Activated CD8-positive, alpha-beta T cell treated with anti-CD3 and anti-CD28 coated beads for 36 hours (primary cell): ENCODE measurements around the gene SMPD1. TPM values are rescaled to one million over a fixed set of nuclear protein-coding genes. Genes with fewer than 3 reads are reported as not detected.
A peak's percentile ranks its signal among the peaks of the same experiment; 100 is the strongest.

Experiments used
- ATAC-seq: fragments of 200-7000 bp; cut with Tn5 transposase; one replicate; pipeline ENCODE4 v1.10.0; 2021; ENCODE audit warnings: mild to moderate bottlenecking, moderate library complexity
- CTCF ChIA-PET: fragments of 350-600 bp; sonication (Branson Sonifier 250); formaldehyde crosslinking; loops from one replicate; lab custom pipeline; 2021; ENCODE audit warnings: antibody characterized with exemption; lab: Charles Lee
- POLR2A ChIA-PET: fragments of 350-600 bp; sonication (Branson Sonifier 250); formaldehyde crosslinking; loops from one replicate; lab custom pipeline; 2021; ENCODE audit warnings: antibody characterized with exemption; lab: Charles Lee
- DNase-seq: peaks from one replicate; pipeline ENCODE4 v3.0.0-alpha.2; 2020
- H3K27ac Mint-ChIP-seq: one replicate; pipeline ENCODE4 v1.8.0; 2021; ENCODE audit warnings: mild to moderate bottlenecking, mixed read lengths
- H3K27me3 Mint-ChIP-seq: one replicate; pipeline ENCODE4 v1.8.0; 2021; ENCODE audit warnings: mixed read lengths
- H3K36me3 Mint-ChIP-seq: one replicate; pipeline ENCODE4 v1.8.0; 2021; ENCODE audit warnings: low read depth, mixed read lengths
- H3K4me1 Mint-ChIP-seq: one replicate; pipeline ENCODE4 v1.8.0; 2021; ENCODE audit warnings: low read depth, mixed read lengths
- H3K4me3 Mint-ChIP-seq: one replicate; pipeline ENCODE4 v1.8.0; 2021; ENCODE audit warnings: mild to moderate bottlenecking, moderate library complexity, mixed read lengths
- H3K9me3 Mint-ChIP-seq: one replicate; pipeline ENCODE4 v1.8.0; 2021; ENCODE audit warnings: mixed read lengths
- intact Hi-C: fragments of 100-400 bp; cut with micrococcal nuclease; formaldehyde crosslinking; loops from one replicate; pipeline ENCODE4 v1.10.0; 2022
- total RNA-seq, 2 experiments: library from RNA; stranded (reverse); gene quantifications; one replicate each; pipeline ENCODE4 v1.2.3, GENCODE V29; 2021
- TF ChIP-seq, protein P1 (sequence below): fragments of 200-600 bp; IDR thresholded peaks from one replicate; pipeline ENCODE4 v1.8.0; 2022; ENCODE audit warnings: antibody characterized with exemption, mild to moderate bottlenecking

The SMPD1 gene
- total RNA-seq, 2 experiments from 2014 or later = 10.6 to 11.2 TPM

GRCh38 chr11:6405846-6406245 lies 15.6 kb downstream of the SMPD1 start:
- CTCF ChIA-PET = interaction anchor here (1.0 to 1.9 kb wide), 4 partner anchors 10 to 38 kb away, joined by 3 to 6 read pairs (median 4); partner anchors contain the start of gene SMPD1
- peaks cover 11% of the 10 kb centered on the region for H3K36me3 Mint-ChIP-seq
- peaks cover 78% of the 10 kb centered on the region for H3K4me1 Mint-ChIP-seq
- ATAC-seq (no peak), DNase-seq (no peak)
- H3K27me3 Mint-ChIP-seq = no peaks in the 10 kb centered on the region
- no peak overlapping the region for H3K4me3 Mint-ChIP-seq
- H3K9me3 Mint-ChIP-seq = no peaks in the 10 kb centered on the region
- no peak overlapping the region for H3K27ac Mint-ChIP-seq
- intact Hi-C loops = no loop called here
- POLR2A ChIA-PET = interaction anchor here (1.0 to 1.7 kb wide), 5 partner anchors 10 to 37 kb away, joined by 3 to 5 read pairs (median 4); partner anchors contain the start of gene APBB1
- TF ChIP-seq, protein P1, sequence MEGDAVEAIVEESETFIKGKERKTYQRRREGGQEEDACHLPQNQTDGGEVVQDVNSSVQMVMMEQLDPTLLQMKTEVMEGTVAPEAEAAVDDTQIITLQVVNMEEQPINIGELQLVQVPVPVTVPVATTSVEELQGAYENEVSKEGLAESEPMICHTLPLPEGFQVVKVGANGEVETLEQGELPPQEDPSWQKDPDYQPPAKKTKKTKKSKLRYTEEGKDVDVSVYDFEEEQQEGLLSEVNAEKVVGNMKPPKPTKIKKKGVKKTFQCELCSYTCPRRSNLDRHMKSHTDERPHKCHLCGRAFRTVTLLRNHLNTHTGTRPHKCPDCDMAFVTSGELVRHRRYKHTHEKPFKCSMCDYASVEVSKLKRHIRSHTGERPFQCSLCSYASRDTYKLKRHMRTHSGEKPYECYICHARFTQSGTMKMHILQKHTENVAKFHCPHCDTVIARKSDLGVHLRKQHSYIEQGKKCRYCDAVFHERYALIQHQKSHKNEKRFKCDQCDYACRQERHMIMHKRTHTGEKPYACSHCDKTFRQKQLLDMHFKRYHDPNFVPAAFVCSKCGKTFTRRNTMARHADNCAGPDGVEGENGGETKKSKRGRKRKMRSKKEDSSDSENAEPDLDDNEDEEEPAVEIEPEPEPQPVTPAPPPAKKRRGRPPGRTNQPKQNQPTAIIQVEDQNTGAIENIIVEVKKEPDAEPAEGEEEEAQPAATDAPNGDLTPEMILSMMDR = no peak

- ChIA-PET POLR2A (interaction anchor here (0.7 to 1.7 kb wide), 7 partner anchors 8 to 37 kb away, joined by 3 to 5 read pairs (median 3); partner anchors contain the start of gene APBB1), CTCF (interaction anchor here (1.0 to 1.9 kb wide), 3 partner anchors 10 to 37 kb away, joined by 3 to 6 read pairs (median 4); no protein-coding TSS in a partner anchor)
- intact Hi-C loops = no loop called here
- ATAC-seq = no peak
- no peak overlapping the region for H3K4me3 Mint-ChIP-seq
- peaks cover 11% of the 10 kb centered on the region for H3K36me3 Mint-ChIP-seq
- TF ChIP-seq, protein P1 = no peak
- no peaks in the 10 kb centered on the region for H3K27me3 Mint-ChIP-seq
- no peaks in the 10 kb centered on the region for H3K9me3 Mint-ChIP-seq
- peak overlapping the region; percentile 70 for H3K27ac Mint-ChIP-seq
- H3K4me1 Mint-ChIP-seq = peaks cover 76% of the 10 kb centered on the region
- DNase-seq = no peak
Measured at GRCh38 chr11:6406370-6406769, 16.1 kb downstream of the SMPD1 start.

DNA sequence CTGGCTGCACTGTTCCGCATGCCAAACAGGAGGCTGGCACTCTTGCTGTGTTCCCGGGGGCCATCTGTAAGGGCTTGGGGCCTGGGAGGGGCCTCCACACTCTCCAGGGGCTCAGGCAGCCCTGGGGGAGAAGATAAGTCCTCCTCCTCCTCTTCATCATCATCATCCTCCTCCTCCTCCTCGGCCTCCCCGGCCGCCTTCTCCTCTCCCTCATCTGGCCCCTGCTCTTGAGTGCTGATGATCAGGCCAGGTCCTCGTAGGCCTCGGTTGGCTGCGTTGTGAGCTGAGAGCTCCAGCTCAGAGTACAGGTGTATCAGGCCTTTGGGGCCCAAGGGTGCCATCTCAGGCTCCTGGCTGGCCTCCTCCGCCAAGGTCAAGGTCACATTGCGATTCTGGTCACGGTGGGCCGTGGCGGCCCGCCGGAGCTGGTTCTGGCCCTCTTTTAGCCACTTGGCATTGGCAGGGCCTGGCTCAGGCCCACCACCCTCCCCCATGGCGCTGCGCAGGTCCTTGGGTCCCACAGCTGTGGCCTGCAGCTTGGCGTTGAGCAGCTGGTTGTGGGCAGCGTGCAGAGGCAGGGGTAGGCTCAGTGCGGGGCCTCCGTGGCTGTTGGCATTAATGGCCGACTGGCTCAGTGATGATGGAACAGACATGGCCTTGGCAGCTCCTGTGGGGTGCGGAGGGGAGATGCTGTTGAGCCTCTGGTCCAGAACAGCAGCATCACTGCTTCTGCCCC lies 20.6 kb downstream of the SMPD1 start:
- ATAC-seq = no peak
- Mint-ChIP-seq H3K4me1 (peaks cover 48% of the 10 kb centered on the region), H3K36me3 (peaks cover 11% of the 10 kb centered on the region), H3K9me3 (no peaks in the 10 kb centered on the region), H3K4me3 (no peak overlapping the region), H3K27ac (no peak overlapping the region), H3K27me3 (no peaks in the 10 kb centered on the region)
- DNase-seq = no peak
- CTCF ChIA-PET = interaction anchor here (1.0 to 3.1 kb wide), 6 partner anchors 8 to 33 kb away, joined by 3 to 13 read pairs (median 6); partner anchors contain the start of gene APBB1
- POLR2A ChIA-PET = interaction anchor here (0.6 to 1.9 kb wide), 3 partner anchors 8 to 27 kb away, joined by 3 to 13 read pairs (median 3); no protein-coding TSS in a partner anchor
- TF ChIP-seq, protein P1 = no peak
- intact Hi-C loops = no loop called here

DNA sequence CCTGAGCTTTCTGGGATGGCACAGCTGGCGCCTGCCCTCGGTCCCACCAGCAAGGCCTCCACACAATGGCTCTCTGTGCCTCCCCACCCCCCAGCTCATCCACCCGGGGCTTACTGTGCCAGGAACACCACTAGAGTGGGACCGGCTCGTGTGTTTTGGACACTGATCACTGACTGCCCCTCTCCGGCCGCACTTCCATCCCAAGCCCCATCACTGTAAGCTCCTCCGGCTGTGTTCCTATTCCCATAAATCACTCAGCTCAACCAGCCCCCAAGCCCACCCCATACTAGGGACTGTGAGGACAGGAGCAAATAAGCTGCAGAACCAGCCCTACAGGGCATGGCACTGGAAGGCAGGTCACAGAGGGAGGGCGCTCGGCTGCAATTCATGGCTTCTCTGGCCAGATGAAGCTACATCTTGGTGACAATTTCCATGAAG lies 21.3 kb downstream of the SMPD1 start:
- Mint-ChIP-seq H3K9me3 (no peaks in the 10 kb centered on the region), H3K4me3 (no peak overlapping the region), H3K36me3 (peaks cover 11% of the 10 kb centered on the region), H3K4me1 (peaks cover 41% of the 10 kb centered on the region), H3K27me3 (no peaks in the 10 kb centered on the region), H3K27ac (no peak overlapping the region)
- ATAC-seq (no peak), DNase-seq (no peak)
- ChIA-PET CTCF (interaction anchor here (1.3 to 3.1 kb wide), 2 partner anchors 32 to 33 kb away, joined by 6 to 13 read pairs; no protein-coding TSS in a partner anchor), POLR2A (interaction anchor here (1.0 to 1.9 kb wide), 2 partner anchors 9 to 70 kb away, joined by 4 to 13 read pairs; partner anchors contain the start of genes ARFIP2 and TIMM10B)
- intact Hi-C loops = no loop called here
- TF ChIP-seq, protein P1 = no peak
